Heart left ventricle (tissue), 16 donors: ENCODE data around the gene TARS2. TPM values are rescaled to one million over a fixed set of nuclear protein-coding genes. Genes with fewer than 3 reads are reported as not detected.

ENCODE experiments used
- ATAC-seq, 4 donors: fragments of 200-7000 bp; cut with Tn5 transposase; one replicate each; pipeline ENCODE4 v1.9.1; 2020 to 2022; ENCODE audit warnings: moderate library complexity in 4 of 4, mild to moderate bottlenecking in 3 of 4, moderate number of reproducible peaks in 1 of 4
- DNase-seq, 5 donors: peaks; one replicate each; pipeline ENCODE4 v3.0.0-alpha.2; 2020
- H3K27ac ChIP-seq, 12 donors: fragments of 200-600 bp; sonication (generic) in 4 of 12; one replicate each; pipeline versions ENCODE4 v1.5.0 to v1.8.0; 2016 to 2022; ENCODE audit warnings: mild to moderate bottlenecking in 2 of 12
- H3K27me3 ChIP-seq, 9 donors: fragments of 200-600 bp; sonication (generic) in 2 of 9; one replicate each; pipeline versions ENCODE4 v1.5.1 to v1.8.0; 2016 to 2022; ENCODE audit warnings: mild to moderate bottlenecking in 3 of 9
- H3K36me3 ChIP-seq, 9 donors: fragments of 200-600 bp; sonication (generic) in 2 of 9; one replicate each; pipeline versions ENCODE4 v1.5.0 to v1.8.0; 2018 to 2022; ENCODE audit warnings: mild to moderate bottlenecking in 2 of 9
- H3K4me1 ChIP-seq, 12 donors: fragments of 200-600 bp; sonication (generic) in 4 of 12; one replicate each; pipeline versions ENCODE4 v1.5.0 to v1.8.0; 2016 to 2022; ENCODE audit warnings: mild to moderate bottlenecking in 3 of 12
- H3K4me3 ChIP-seq, 12 donors: fragments of 200-600 bp; sonication (generic) in 4 of 12; one replicate each; pipeline versions ENCODE4 v1.5.0 to v1.8.0; 2017 to 2022; ENCODE audit warnings: mild to moderate bottlenecking in 9 of 12, moderate library complexity in 4 of 12
- H3K9me3 ChIP-seq, 12 donors: fragments of 200-600 bp; sonication (generic) in 4 of 12; one replicate each; pipeline versions ENCODE4 v1.5.0 to v1.8.0; 2016 to 2022; ENCODE audit warnings: mild to moderate bottlenecking in 1 of 12
- CTCF ChIP-seq, 12 donors: fragments of 200-600 bp; sonication (generic) in 4 of 12; IDR thresholded peaks; one replicate each; pipeline versions ENCODE4 v1.5.0 to v1.8.0; 2018 to 2022; ENCODE audit warnings: antibody characterized with exemption in 12 of 12, mild to moderate bottlenecking in 5 of 12
- POLR2A ChIP-seq, 2 donors: fragments of 450-650 bp; IDR thresholded peaks; one replicate each; pipeline ENCODE4 v1.6.1; 2017; ENCODE audit warnings: antibody characterized with exemption in 2 of 2, mild to moderate bottlenecking in 2 of 2, moderate library complexity in 2 of 2
- whole genome bisulfite sequencing, 4 donors: extraction: QIAGEN DNeasy Blood & Tissue Kit in 2 of 4; methylation state at CpG; one replicate each; pipeline versions ENCODE4 v1.1.5 to v1.1.7; 2013 to 2018; 5-methylcytosine and 5-hydroxymethylcytosine counted together
- intact Hi-C, 10 donors: fragments of 100-400 bp; cut with DNase I; formaldehyde crosslinking; loops; one replicate each; pipeline versions ENCODE4 v1.11.1 to v1.14.2; 2022
- polyA plus RNA-seq, 2 donors: library from polyadenylated mRNA; stranded (reverse); fragments of 200-250 nt; gene quantifications; one replicate each; pipeline ENCODE4 v1.2.3, GENCODE V29; 2013
- total RNA-seq, 9 donors: library from RNA; depleted of rRNA in 2 of 9; stranded (reverse); fragments of >200 nt in 2 of 9; fragmentation: NEBNext Ultra II Directional in 3 of 9; extraction: Animal tissue kit (Norgen Biotek cat#: 25700) in 3 of 9; gene quantifications; one replicate each; pipeline versions ENCODE4 v1.1.0 to v1.2.4, GENCODE V29; 2016 to 2023
- donor health status: ischemic (EF 13 %, LVEDD 7.1; RV severe dilation, severe dysfunction).
- donor health status: healthy with polysubstance abuse.
- donor health status: DM: no; HTN: yes; CAD: no.
- donor health status: DM: no; HTN: no; CAD: no.
- donor health status: ischemic (EF 25% LVEDD 6.9; RV normal size, moderate dysfunction).
- donor health status: ischemic (EF 25% LVEDD 5.7; RV mildly dilated, moderate dysfunction).
- donor health status: healthy.
- donor health status: DM: yes; HTN: yes; CAD: no.
- donor health status: ischemic (EF 35%, LVEDD 5.7; RV mildly dilated, moderate dysfunction).
- donor health status: nonischemic (EF 11% LVEDD 7.7; RV severe dilation, severe dysfunction).
- donor health status: DM: yes; HTN: yes; CAD: no.
- donor health status: PGD.
- donor health status: ischemic (EF 29% LVEDD 5.4; RV normal size, mild dysfunction).
- donor health status: nonischemic (EF 23%, LVEDD 6.1; RV moderate dilation, normal function).

TARS2 gene
- total and polyA plus RNA-seq, 11 donors: 21.9 to 46.5 (median 28.9) TPM

DNA sequence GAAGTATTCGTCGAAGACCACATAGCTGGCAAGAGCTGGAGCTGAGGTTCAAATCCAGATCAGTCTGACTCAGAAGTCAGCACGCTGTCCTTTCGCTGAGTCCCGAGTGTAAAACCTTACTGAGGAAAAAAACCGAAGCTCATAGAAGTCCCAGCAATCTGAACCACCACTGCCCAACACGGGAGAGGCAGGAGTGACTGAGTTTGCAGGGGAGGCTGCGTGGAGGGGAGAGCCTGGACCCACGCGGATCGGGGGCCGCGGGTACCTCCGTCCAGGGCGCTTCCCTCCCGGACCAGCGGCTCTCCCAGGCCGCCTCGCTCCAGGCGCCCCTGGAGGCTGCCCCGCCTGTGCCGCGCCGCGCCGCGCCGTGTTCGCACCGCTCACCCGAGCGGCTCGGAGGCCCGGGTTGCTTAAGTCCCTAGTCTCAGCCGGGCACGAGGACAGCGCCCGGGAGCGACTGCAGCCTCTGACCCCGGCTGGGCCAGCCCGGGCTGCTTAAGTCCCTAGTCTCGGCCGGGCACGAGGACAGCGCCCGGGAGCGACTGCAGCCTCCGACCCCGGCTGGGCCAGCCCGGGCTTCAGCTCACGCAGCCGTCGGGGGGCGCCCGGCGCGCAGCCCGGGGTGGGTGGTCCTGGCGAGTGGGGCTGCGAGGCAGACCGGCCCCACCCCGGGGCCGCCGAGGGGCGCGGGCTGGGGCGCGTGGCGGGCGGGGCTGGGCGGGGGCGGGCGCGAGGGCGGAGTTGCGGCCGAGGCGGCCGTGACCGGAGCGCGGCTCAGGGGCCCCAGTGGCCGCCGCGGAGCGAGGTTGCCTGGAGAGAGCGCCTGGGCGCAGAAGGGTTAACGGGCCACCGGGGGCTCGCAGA is 61.6 kb downstream of the TARS2 start, which contains the start of gene ADAMTSL4:
TSS of gene ADAMTSL4 (plus strand) at position 777 of the 864 bp plus-strand sequence. CDS start 2,881 bp downstream, outside the sequence.
- ATAC-seq: peak; percentile 6 to 57 (median 44)
- 0 to 2% (median 1%) methylated on average over 12 to 91 of the region's 91 CpGs for WGBS, 4 donors
- Histone ChIP-seq H3K27ac (peak within 1 kb of the TSS; percentile 74 to 93 (median 86)), H3K4me1 (peaks cover 0 to 59% (median 36%) of the 10 kb centered on the region in 12 donors), H3K4me3 (peak within 1 kb of the TSS; percentile 45 to 77 (median 62)), H3K36me3 (no peaks in the 10 kb centered on the region), H3K27me3 (peaks cover 0 to 3% (median 0%) of the 10 kb centered on the region in 9 donors), H3K9me3 (no peaks in the 10 kb centered on the region)
- peak in 3 of 5 donors; percentile 59 to 77 (median 64) for DNase-seq
- TF ChIP-seq POLR2A (IDR thresholded peaks at IDR 0.05) (peak in 1 of 2 donors; percentile 16), CTCF (IDR thresholded peaks at IDR 0.05) (peak in 6 of 12 donors; percentile 5 to 43 (median 20))
- intact Hi-C loops: no loop called here

DNA sequence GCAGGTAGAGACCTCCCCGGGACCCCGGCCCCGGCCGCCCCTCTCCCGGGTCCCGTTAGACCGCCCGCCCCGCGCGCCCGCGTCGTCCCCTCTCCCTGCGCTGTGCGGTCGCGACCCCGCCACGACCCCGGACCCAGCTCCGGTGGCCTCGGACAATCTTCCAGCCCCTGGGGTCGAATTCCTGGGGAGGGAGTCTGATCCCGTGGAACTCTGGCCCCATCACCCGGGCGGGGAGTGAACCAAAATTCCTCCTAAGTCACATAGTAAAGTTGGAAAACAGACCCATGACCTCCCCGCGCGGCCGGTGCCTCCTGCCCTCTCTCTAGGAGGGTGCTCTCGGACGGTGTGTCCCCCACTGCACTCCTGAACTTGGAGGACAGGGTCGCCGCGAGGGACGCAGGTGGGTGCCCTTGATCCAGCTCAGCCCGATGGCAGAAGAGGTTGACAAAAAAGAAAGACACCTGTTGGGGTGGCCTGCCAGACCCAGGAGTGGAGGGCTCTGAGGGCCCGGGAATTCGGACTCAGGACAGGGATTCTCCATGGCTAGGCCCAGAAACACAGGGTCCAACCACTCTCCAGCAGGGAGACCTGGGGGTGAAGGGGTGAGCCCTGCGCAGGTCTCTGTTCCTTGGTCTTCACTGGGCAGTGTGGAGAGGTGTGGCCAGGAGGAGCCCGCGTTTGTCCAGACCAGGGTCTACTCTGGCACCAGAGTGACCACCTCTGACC is 62.4 kb downstream of the TARS2 start:
- H3K4me1 ChIP-seq: peaks cover 0 to 61% (median 36%) of the 10 kb centered on the region in 12 donors
- TF ChIP-seq CTCF (IDR thresholded peaks at IDR 0.05) (peak in 5 of 12 donors; percentile 6 to 26 (median 16)), POLR2A (IDR thresholded peaks at IDR 0.05) (peak in 1 of 2 donors; percentile 44)
- ATAC-seq (peak; percentile 1 to 9 (median 2)), DNase-seq (peak in 2 of 5 donors; percentile 51 to 57)
- H3K36me3 ChIP-seq: no peaks in the 10 kb centered on the region
- peak overlapping the region; percentile 74 to 93 (median 86) for H3K27ac ChIP-seq
- H3K27me3 ChIP-seq: peaks cover 0 to 3% (median 0%) of the 10 kb centered on the region in 9 donors
- 11 to 30% (median 19%) methylated on average over 10 to 43 of the region's 43 CpGs for WGBS, 4 donors
- intact Hi-C loops: loop anchor here in 3 of 10 donors (10.0 kb wide), 1 partner anchor 265 kb away; no protein-coding TSS in a partner anchor
- peak overlapping the region; percentile 45 to 77 (median 62) for H3K4me3 ChIP-seq
- H3K9me3 ChIP-seq: no peaks in the 10 kb centered on the region

- intact Hi-C loops: loop anchor here in 3 of 10 donors (10.0 kb wide), 1 partner anchor 264 kb away; no protein-coding TSS in a partner anchor
- H3K4me3 ChIP-seq: peak overlapping the region in 9 of 12 donors; percentile 55 to 77 (median 70)
- peaks cover 0 to 3% (median 0%) of the 10 kb centered on the region in 9 donors for H3K27me3 ChIP-seq
- 49 to 59% (median 56%) methylated on average over 20 to 22 of the region's 22 CpGs for WGBS, 4 donors
- DNase-seq (peak in 1 of 5 donors; percentile 65), ATAC-seq (peak; percentile 4 to 27 (median 18))
- H3K27ac ChIP-seq: peak overlapping the region in 10 of 12 donors; percentile 80 to 93 (median 86)
- no peaks in the 10 kb centered on the region for H3K9me3 ChIP-seq
- no peak for TF ChIP-seq CTCF (IDR thresholded peaks at IDR 0.05)
- TF ChIP-seq POLR2A (IDR thresholded peaks at IDR 0.05): peak in 1 of 2 donors; percentile 14
- peaks cover 0 to 5% (median 0%) of the 10 kb centered on the region in 9 donors for H3K36me3 ChIP-seq
- H3K4me1 ChIP-seq: peaks cover 0 to 61% (median 36%) of the 10 kb centered on the region in 12 donors
Observed at GRCh38 chr1:150550222-150551050, 63.2 kb downstream of the TARS2 start.
